HL-60 (cell line): Measurements from ENCODE around the gene TNK2.
"Not testable (repeated sequence)": the region's sequence is repeated elsewhere in the genome, so short reads cannot be mapped to it uniquely, and the experiment has no call there.

Experiments
- DNase-seq, 2 experiments: peaks; one replicate each; pipeline ENCODE4 v3.0.0-alpha.2; 2010 to 2020; ENCODE audit warnings: low read depth in 1 of 2, low spot score in 1 of 2
- H3K27ac ChIP-seq: fragments of 250-450 bp; sonication (Bioruptor Pico); replicated peaks from 2 replicates; pipeline ENCODE4 v1.5.1; 2020; ENCODE audit warnings: mild to moderate bottlenecking, moderate library complexity
- H3K27me3 ChIP-seq: fragments of 250-450 bp; sonication (Bioruptor Pico); 2 replicates; pipeline ENCODE4 v1.5.1; 2021; ENCODE audit warnings: mild to moderate bottlenecking, moderate library complexity; ENCODE audit not compliant: insufficient read depth, poor library complexity, severe bottlenecking
- H3K4me3 ChIP-seq: replicated peaks from 2 replicates; pipeline ENCODE4 v1.5.1; 2011; ENCODE audit warnings: mild to moderate bottlenecking, control low read depth, low read length; ENCODE audit not compliant: insufficient read depth
- GABPA ChIP-seq: IDR thresholded peaks from 2 replicates; pipeline ENCODE4 v1.6.1; 2012; ENCODE audit warnings: low read depth
- POLR2AphosphoS5 ChIP-seq: IDR thresholded peaks from 2 replicates; pipeline ENCODE4 v1.6.1; 2012; ENCODE audit warnings: low read depth
- SPI1 ChIP-seq: IDR thresholded peaks from 2 replicates; pipeline ENCODE4 v1.6.1; 2012; ENCODE audit warnings: low read depth, mild to moderate bottlenecking, borderline replicate concordance
- long read RNA-seq: library from polyadenylated mRNA; unstranded; transcript quantifications from one replicate; pipeline ENCODE4 v2.0.0, GENCODE V29; 2020
- TF ChIP-seq, protein P1 (sequence below): IDR thresholded peaks from one replicate; pipeline ENCODE4 v1.5.1; 2011; ENCODE audit warnings: low read length, control low read depth, inconsistent platforms; ENCODE audit not compliant: insufficient read depth
- TF ChIP-seq, protein P2 (sequence below): IDR thresholded peaks from 2 replicates; pipeline ENCODE4 v1.6.1; 2012; ENCODE audit warnings: low read depth; ENCODE audit not compliant: insufficient replicate concordance

The TNK2 gene
- long read RNA-seq, partial matches to known transcripts = 1 of 5 reads
- long read RNA-seq, other reads (novel, unspliced or antisense) = 3 of 5 reads

DNA sequence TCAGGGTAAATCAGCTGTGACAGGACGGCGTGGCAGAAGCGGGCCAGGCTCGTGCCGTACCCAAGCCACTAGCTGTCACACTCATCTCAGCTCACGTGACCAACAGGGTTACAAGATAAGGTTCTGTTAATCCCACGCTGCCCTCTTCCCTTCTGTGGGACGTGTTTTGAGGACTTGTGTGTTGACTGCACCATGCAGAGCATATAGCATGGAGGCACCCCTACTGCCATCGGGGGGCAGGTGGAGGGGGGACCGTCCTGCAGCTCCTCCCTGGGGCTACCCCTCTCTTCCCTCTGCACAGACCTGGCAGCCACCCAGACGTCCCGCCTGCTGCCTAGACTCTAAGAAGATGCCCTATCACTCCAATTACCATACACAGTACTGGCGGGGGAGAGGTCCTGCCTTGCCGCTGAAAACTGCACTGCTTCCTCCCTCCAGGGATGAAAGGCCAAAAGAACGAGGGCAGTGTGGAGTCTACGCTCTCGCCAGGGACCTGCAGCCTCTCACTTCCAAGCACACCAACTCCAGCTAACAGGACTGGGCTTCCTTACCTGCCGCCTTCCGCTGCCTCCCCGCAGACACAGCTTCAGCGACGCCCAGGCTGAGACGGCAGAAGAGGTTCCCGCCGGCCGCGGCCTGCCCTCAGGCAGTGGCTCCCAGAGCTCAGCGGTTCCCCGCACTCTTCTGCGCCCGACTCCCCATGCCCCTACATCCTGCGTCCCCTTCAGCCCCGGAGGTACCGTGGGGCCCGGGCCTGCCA, at the start of gene TNK2:
TSS of gene TNK2 (minus strand) at position 618 of the 760 bp plus-strand sequence. CDS start 19,963 bp downstream, outside the sequence.
- peak; percentile 53; the same call in 1 of the 2 replicates for TF ChIP-seq POLR2AphosphoS5
- no peak for TF ChIP-seq GABPA
- TF ChIP-seq, protein P1, sequence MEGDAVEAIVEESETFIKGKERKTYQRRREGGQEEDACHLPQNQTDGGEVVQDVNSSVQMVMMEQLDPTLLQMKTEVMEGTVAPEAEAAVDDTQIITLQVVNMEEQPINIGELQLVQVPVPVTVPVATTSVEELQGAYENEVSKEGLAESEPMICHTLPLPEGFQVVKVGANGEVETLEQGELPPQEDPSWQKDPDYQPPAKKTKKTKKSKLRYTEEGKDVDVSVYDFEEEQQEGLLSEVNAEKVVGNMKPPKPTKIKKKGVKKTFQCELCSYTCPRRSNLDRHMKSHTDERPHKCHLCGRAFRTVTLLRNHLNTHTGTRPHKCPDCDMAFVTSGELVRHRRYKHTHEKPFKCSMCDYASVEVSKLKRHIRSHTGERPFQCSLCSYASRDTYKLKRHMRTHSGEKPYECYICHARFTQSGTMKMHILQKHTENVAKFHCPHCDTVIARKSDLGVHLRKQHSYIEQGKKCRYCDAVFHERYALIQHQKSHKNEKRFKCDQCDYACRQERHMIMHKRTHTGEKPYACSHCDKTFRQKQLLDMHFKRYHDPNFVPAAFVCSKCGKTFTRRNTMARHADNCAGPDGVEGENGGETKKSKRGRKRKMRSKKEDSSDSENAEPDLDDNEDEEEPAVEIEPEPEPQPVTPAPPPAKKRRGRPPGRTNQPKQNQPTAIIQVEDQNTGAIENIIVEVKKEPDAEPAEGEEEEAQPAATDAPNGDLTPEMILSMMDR = no peak
- Histone ChIP-seq H3K4me3 (peak within 1 kb of the TSS; percentile 68), H3K27ac (peak within 1 kb of the TSS; percentile 91), H3K27me3 (no peaks in the 10 kb centered on the region)
- peak; percentile 66 to 79 for DNase-seq

DNA sequence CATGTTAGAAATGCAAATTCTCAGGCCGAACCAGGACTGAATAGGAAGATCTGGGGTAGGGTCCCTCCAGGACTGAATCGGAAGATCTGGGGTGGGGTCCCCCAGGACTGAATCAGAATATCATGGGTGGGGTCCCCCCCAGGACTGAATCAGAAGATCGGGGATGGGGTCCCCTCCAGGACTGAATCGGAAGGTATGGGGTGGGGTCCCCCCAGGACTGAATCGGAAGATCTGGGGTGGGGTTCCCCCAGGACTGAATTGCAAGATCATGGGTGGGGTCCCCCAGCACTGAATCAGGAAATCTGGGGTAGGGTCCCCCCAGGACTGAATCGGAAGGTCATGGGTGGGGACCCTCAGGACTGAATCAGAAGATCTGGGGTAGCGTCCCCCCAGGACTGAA, 48.2 kb upstream of the TNK2 start:
- Histone ChIP-seq H3K27me3 (no peaks in the 10 kb centered on the region), H3K4me3 (no peak overlapping the region), H3K27ac (no peak overlapping the region)
- TF ChIP-seq SPI1 (no peak), GABPA (no peak), POLR2AphosphoS5 (no peak)
- TF ChIP-seq, protein P1 = no peak
- TF ChIP-seq, protein P2, sequence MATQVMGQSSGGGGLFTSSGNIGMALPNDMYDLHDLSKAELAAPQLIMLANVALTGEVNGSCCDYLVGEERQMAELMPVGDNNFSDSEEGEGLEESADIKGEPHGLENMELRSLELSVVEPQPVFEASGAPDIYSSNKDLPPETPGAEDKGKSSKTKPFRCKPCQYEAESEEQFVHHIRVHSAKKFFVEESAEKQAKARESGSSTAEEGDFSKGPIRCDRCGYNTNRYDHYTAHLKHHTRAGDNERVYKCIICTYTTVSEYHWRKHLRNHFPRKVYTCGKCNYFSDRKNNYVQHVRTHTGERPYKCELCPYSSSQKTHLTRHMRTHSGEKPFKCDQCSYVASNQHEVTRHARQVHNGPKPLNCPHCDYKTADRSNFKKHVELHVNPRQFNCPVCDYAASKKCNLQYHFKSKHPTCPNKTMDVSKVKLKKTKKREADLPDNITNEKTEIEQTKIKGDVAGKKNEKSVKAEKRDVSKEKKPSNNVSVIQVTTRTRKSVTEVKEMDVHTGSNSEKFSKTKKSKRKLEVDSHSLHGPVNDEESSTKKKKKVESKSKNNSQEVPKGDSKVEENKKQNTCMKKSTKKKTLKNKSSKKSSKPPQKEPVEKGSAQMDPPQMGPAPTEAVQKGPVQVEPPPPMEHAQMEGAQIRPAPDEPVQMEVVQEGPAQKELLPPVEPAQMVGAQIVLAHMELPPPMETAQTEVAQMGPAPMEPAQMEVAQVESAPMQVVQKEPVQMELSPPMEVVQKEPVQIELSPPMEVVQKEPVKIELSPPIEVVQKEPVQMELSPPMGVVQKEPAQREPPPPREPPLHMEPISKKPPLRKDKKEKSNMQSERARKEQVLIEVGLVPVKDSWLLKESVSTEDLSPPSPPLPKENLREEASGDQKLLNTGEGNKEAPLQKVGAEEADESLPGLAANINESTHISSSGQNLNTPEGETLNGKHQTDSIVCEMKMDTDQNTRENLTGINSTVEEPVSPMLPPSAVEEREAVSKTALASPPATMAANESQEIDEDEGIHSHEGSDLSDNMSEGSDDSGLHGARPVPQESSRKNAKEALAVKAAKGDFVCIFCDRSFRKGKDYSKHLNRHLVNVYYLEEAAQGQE = no peak
- DNase-seq = no peak

DNA sequence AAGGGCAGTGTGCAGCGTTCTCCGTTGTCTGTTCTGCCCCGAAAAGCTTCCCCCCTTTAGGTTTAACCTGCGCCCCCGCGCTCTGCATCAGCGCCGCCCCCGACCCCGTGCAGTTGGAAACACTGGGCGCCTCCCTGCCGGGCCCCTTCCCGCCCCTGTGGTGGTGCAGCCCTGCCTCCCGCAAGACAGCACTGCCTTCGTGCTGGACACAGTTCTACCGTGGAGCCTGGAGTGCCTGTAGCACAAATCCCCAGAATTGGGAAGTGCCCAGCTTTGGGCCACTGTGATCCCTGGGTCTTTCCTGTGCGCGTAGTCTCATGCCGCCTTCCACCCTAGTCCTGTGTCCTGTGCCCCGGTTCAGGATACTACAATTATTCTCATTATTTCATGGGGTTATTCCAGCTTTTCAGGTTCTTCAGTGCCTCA, 47.1 kb upstream of the TNK2 start:
- H3K27me3 ChIP-seq, H3K4me3 ChIP-seq, H3K27ac ChIP-seq: not testable (repeated sequence)
- TF ChIP-seq SPI1 = 0 out of 2 replicates have a peak, but pooled peaks have one; percentile 3
- peak in 1 of 2 experiments; percentile 24 for DNase-seq

- DNase-seq, H3K27me3 ChIP-seq, H3K27ac ChIP-seq: not testable (repeated sequence)
- H3K4me3 ChIP-seq = peak overlapping the region; percentile 37
Observed at GRCh38 chr3:195954752-195955119, 46.4 kb upstream of the TNK2 start.

DNA sequence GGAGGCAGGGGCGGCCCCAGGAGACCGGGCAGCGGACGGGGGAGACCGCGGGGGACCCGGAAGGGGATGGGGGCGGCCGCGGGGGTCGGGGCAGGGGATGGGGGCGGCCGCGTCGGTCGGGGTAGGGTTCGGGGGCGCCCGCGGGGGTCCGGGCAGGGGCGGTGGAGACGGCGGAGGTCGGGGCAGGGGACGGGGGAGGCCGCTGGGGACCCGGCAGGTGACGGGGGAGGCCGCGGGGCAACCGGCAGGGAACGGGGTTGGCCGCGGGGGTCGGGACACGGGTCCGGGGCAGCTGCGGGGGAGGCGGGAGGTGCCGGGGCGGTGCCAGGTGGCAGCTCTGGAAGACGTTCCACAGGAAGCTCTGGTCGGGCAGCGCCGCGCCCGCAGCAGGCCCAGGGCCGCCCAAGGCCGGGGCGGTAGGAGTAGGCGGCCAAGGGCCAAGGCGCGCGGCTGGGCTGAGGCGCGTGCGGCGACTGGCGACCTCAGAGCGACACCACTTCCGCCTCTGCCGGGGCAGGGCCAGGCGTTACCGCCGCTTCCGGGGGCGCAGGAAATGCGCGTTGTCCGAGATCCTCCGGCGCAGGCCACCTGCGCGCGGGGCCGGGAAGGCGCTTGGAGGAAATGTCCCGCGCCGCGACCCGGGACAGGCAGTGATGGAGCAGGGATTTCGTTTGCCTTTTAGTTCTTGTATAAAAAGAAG, 45.9 kb upstream of the TNK2 start:
- H3K27ac ChIP-seq, H3K27me3 ChIP-seq: not testable (repeated sequence)
- DNase-seq = peak in 1 of 2 experiments; percentile 52
- H3K4me3 ChIP-seq = peak overlapping the region; percentile 37

- not testable (repeated sequence) for H3K4me3 ChIP-seq, H3K27me3 ChIP-seq, DNase-seq, H3K27ac ChIP-seq
Observed at GRCh38 chr3:195952590-195952989, 44.2 kb upstream of the TNK2 start.

DNA sequence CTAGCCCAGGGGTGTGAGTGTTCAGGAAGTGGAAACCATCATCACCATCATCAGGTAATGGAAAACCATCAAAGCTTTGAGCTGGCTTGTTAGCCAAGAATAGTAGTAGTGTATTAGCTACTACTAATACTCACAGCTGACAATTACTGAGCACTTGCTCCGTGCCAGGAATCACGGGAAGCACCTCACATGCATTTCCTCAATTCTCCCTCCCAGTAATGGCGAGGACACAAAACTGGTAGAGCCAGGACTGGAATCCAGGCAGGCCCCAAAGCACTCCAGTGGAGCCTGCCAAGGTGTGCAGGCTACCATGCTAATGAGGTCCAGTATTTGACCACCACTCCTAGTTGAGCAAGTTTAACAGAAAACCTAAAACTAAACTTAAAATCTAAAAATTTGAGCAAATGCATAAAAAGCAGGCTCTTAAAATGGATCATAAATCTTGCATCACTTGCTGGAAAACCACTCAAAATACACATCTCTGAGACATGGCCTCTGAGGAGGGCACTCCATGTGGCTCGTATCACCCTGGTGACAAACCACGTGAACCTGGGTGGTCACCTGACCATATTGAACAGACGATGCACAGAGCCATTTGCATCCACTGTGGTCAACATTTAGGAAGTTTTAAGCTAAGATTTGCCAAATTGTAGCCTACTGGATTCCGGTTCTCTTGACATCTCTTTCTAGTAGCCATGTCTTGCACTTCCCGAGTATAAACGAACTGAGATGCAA, 43.3 kb upstream of the TNK2 start:
- H3K27ac ChIP-seq, H3K27me3 ChIP-seq, H3K4me3 ChIP-seq, DNase-seq: not testable (repeated sequence)

GRCh38 chr3:195950731-195951130, 42.4 kb upstream of the TNK2 start:
- H3K4me3 ChIP-seq, DNase-seq, H3K27me3 ChIP-seq, H3K27ac ChIP-seq: not testable (repeated sequence)

DNA sequence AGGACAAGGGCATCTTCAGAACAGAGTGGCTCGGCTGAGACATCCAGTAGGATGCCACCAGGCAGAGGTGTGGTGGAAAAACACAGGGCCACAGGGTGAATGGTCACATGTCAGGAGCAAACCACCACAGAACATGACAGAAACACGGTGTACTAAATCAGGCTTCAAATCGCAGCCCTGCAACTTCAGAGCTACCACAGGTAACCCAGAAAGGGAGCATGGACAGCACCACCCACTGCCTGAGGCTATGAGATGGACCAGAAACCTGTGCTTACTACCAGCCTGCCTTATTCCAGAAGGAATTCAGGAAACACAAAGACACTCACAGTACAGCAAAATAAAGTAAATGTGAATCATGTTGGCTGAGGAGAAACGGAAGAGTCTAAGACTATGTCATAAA, 41.8 kb upstream of the TNK2 start:
- not testable (repeated sequence) for H3K4me3 ChIP-seq, H3K27me3 ChIP-seq, H3K27ac ChIP-seq, DNase-seq
